Stomach (tissue), 9 donors: ENCODE results near the gene CALHM1. TPM values are rescaled to one million over a fixed set of nuclear protein-coding genes. Genes with fewer than 3 reads are reported as not detected.

Experiments
- DNase-seq, 2 donors: peaks; one replicate each; pipeline versions ENCODE4 v3.0.0 to v3.0.0-alpha.2; 2013 to 2019
- H3K27ac ChIP-seq, 5 donors: fragments of 200-600 bp in 4 of 5; sonication (generic) in 4 of 5; one replicate each; pipeline ENCODE4 v1.5.1; 2013 to 2019; ENCODE audit warnings: mild to moderate bottlenecking in 1 of 5, moderate library complexity in 1 of 5
- H3K27me3 ChIP-seq, 3 donors: fragments of 200-600 bp; sonication (generic); one replicate each; pipeline ENCODE4 v1.5.1; 2017 to 2019; ENCODE audit warnings: mixed run types in 1 of 3
- H3K36me3 ChIP-seq, 4 donors: fragments of 200-600 bp; sonication (generic); 1 replicate in 3 of 4; 2 replicates in 1 of 4; pipeline ENCODE4 v1.5.1; 2016 to 2019
- H3K4me1 ChIP-seq, 4 donors: fragments of 200-600 bp; sonication (generic); one replicate each; pipeline ENCODE4 v1.5.1; 2016 to 2019
- H3K4me3 ChIP-seq, 4 donors: fragments of 200-600 bp; sonication (generic) in 3 of 4; one replicate each; pipeline ENCODE4 v1.5.1; 2016 to 2019; ENCODE audit warnings: mild to moderate bottlenecking in 1 of 4
- H3K9me3 ChIP-seq, 4 donors: fragments of 200-600 bp; sonication (generic); one replicate each; pipeline ENCODE4 v1.5.1; 2016 to 2019
- CTCF ChIP-seq, 7 experiments: fragments of 450-650 bp in 4 of 7; fragments of 200-600 bp in 3 of 7; sonication (generic) in 3 of 7; IDR thresholded peaks; one replicate each; pipeline ENCODE4 v1.5.1; 2016 to 2019; ENCODE audit warnings: antibody characterized with exemption in 7 of 7, control low read depth in 2 of 7, mild to moderate bottlenecking in 1 of 7
- EP300 ChIP-seq: sonication (generic); formaldehyde crosslinking; IDR thresholded peaks from one replicate; pipeline ENCODE4 v1.6.1; 2017; ENCODE audit warnings: antibody characterized with exemption
- POLR2A ChIP-seq, 4 donors: fragments of 450-650 bp; IDR thresholded peaks; one replicate each; pipeline ENCODE4 v1.6.1; 2016; ENCODE audit warnings: antibody characterized with exemption in 4 of 4, control low read depth in 2 of 4, mild to moderate bottlenecking in 1 of 4, moderate library complexity in 1 of 4
- POLR2AphosphoS5 ChIP-seq, 3 donors: sonication (generic); formaldehyde crosslinking; IDR thresholded peaks; one replicate each; pipeline ENCODE4 v1.6.1; 2016; ENCODE audit warnings: antibody characterized with exemption in 3 of 3
- WGBS, 5 donors: extraction: QIAGEN DNeasy Blood & Tissue Kit in 3 of 5; methylation state at CpG; one replicate each; pipeline versions ENCODE4 v1.1.5 to v1.1.7; 2013 to 2018; 5-methylcytosine and 5-hydroxymethylcytosine counted together
- intact Hi-C: fragments of 100-400 bp; cut with DNase I; formaldehyde crosslinking; loops from one replicate; pipeline ENCODE4 v1.15.1; 2023; ENCODE audit warnings: low total_unique reads
- polyA plus RNA-seq, 3 donors: library from polyadenylated mRNA; stranded (reverse); fragments of 200-250 nt; gene quantifications; one replicate each; pipeline ENCODE4 v1.2.3, GENCODE V29; 2013
- total RNA-seq, 5 donors: library from RNA; depleted of rRNA; stranded (reverse); fragments of >200 nt; gene quantifications; one replicate each; pipeline versions ENCODE4 v1.1.0 to v1.2.3, GENCODE V29; 2014 to 2016
- donor health status: healthy with polysubstance abuse.
- donor health status: Bipolar disorder and iron deficiency.
- donor health status: healthy.

CALHM1 gene
- total and polyA plus RNA-seq, 8 donors = not detected

- no peak overlapping the region for H3K4me3 ChIP-seq
- DNase-seq = no peak
- H3K27ac ChIP-seq = no peak overlapping the region
These were observed 8.0 kb upstream of the CALHM1 start for GRCh38 chr10:103466734-103467133.

GRCh38 chr10:103465411-103466179 lies 6.9 kb upstream of the CALHM1 start:
- intact Hi-C loops = no loop called here
- WGBS, 5 donors = 86 to 92% (median 88%) methylated on average over 14 of the region's 14 CpGs
- Histone ChIP-seq H3K27ac (no peak overlapping the region), H3K36me3 (no peaks in the 10 kb centered on the region), H3K4me3 (no peak overlapping the region), H3K4me1 (no peaks in the 10 kb centered on the region), H3K27me3 (no peaks in the 10 kb centered on the region), H3K9me3 (no peaks in the 10 kb centered on the region)
- DNase-seq = no peak
- TF ChIP-seq EP300 = no peak
- no peak for TF ChIP-seq POLR2AphosphoS5 (IDR thresholded peaks at IDR 0.05)
- no peak for TF ChIP-seq CTCF (IDR thresholded peaks at IDR 0.05)
- no peak for TF ChIP-seq POLR2A (IDR thresholded peaks at IDR 0.05)

More at GRCh38 chr10:103466734-103467133, 8.0 kb upstream of the CALHM1 start:
- Histone ChIP-seq H3K27me3 (peaks cover 0 to 5% (median 0%) of the 10 kb centered on the region in 3 donors), H3K36me3 (no peaks in the 10 kb centered on the region), H3K4me1 (peaks cover 0 to 8% (median 4%) of the 10 kb centered on the region in 4 donors), H3K9me3 (no peaks in the 10 kb centered on the region)
- TF ChIP-seq EP300 = no peak
- TF ChIP-seq POLR2A (IDR thresholded peaks at IDR 0.05) = no peak
- no peak for TF ChIP-seq CTCF (IDR thresholded peaks at IDR 0.05)
- TF ChIP-seq POLR2AphosphoS5 (IDR thresholded peaks at IDR 0.05) = no peak
- 82 to 89% (median 84%) methylated on average over 3 of the region's 3 CpGs for WGBS, 5 donors
- intact Hi-C loops = no loop called here

- H3K36me3 ChIP-seq = no peaks in the 10 kb centered on the region
- WGBS, 5 donors = 63 to 76% (median 70%) methylated on average over 4 of the region's 4 CpGs
- H3K27ac ChIP-seq = no peak overlapping the region
- no peaks in the 10 kb centered on the region for H3K9me3 ChIP-seq
- H3K27me3 ChIP-seq = no peaks in the 10 kb centered on the region
- intact Hi-C loops = no loop called here
- H3K4me1 ChIP-seq = no peaks in the 10 kb centered on the region
- DNase-seq = no peak
- TF ChIP-seq POLR2AphosphoS5 (IDR thresholded peaks at IDR 0.05) = no peak
- no peak for TF ChIP-seq CTCF (IDR thresholded peaks at IDR 0.05)
- no peak for TF ChIP-seq POLR2A (IDR thresholded peaks at IDR 0.05)
- no peak for TF ChIP-seq EP300
- H3K4me3 ChIP-seq = no peak overlapping the region
These were observed 4.8 kb upstream of the CALHM1 start for GRCh38 chr10:103463499-103463898.

GRCh38 chr10:103459615-103460014 lies 915 bp upstream of the CALHM1 start:
- H3K36me3 ChIP-seq = no peaks in the 10 kb centered on the region
- no peak overlapping the region for H3K4me3 ChIP-seq
- DNase-seq = no peak
- WGBS, 5 donors = 55 to 69% (median 60%) methylated on average over 3 to 4 of the region's 4 CpGs
- no peaks in the 10 kb centered on the region for H3K4me1 ChIP-seq
- intact Hi-C loops = no loop called here
- no peaks in the 10 kb centered on the region for H3K9me3 ChIP-seq
- no peak overlapping the region for H3K27ac ChIP-seq
- TF ChIP-seq POLR2A (IDR thresholded peaks at IDR 0.05) = no peak
- TF ChIP-seq POLR2AphosphoS5 (IDR thresholded peaks at IDR 0.05) = no peak
- TF ChIP-seq EP300 = no peak
- TF ChIP-seq CTCF (IDR thresholded peaks at IDR 0.05) = no peak
- H3K27me3 ChIP-seq = no peaks in the 10 kb centered on the region
